ENCODE data around the gene TEKTIP1. TPM values are rescaled to one million over a fixed set of nuclear protein-coding genes. Genes with fewer than 3 reads are reported as not detected.

TEKTIP1 gene
- total RNA-seq, 1 experiment from 2014 or later, result not detected

DNA sequence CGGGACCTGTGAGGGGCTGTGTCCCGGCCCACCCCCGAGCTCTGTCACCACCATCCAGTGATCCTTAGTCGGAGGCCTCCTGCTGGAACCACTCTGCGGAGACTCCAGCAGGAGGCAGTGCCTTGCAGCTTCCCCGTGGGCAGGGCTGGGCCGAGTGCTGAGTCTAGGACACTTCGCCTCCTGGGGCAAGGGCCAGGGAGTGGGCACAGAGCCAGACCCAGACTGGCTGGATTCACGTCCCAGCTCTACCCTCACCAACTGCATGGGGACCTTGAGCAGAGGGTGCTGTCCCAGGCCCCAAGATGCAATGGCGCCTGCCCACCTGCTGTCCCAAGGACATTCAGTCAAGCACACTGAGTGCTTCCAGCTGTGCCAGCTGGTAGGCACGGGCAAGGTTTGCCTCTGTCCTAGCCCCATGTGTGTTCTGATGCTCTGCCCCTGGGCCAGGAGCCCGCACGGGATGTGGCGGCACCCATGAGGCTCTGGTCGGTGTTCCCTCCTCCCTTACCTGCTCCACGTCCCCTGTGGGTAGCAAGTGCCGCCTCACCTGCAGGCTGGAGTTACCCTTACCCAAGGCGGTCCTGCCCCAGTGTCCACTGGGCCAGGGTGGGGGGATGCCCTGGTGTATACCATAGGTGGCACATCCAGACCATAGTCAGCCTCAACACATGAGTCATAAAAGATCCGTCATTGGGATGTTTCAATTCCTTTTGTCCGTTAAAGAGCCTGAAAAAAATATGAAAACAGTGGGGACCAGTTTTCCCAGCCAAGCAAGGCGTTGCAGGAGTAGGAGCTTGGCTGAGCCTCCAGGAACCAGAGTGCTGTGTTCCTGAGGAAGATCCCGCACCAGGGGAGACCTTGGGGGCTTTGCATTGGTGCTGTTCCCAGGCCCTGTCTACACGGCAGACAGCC lies 25.5 kb upstream of the TEKTIP1 start:
- H3K36me3 ChIP-seq (ENCODE audit: control insufficient read depth, insufficient read depth, low read length), result no peaks in the 10 kb centered on the region; the same call in 1 of the 2 replicates
- ATAC-seq (0 out of 2 replicates have a peak, but pooled peaks have one; percentile 33), DNase-seq (ENCODE audit: low read depth, low spot score) (no peak)
- H3K4me1 ChIP-seq (ENCODE audit: control insufficient read depth, insufficient read depth, low read length), result no peaks in the 10 kb centered on the region; the same call in none of the 2 replicates
- no peaks in the 10 kb centered on the region for H3K9me3 ChIP-seq (ENCODE audit: control insufficient read depth, insufficient read depth, low read depth, low read length)
- H3K27ac ChIP-seq (ENCODE audit: low read length), result no peak overlapping the region
- no TSS peak for BruUV-seq (replicated peaks)
- in situ Hi-C loops (cut with HindIII; ENCODE audit: low pct_unique_long_range_greater_than_20kb, low sequenced_read_pairs) (no loop called here), intact Hi-C loops (cut with micrococcal nuclease; ENCODE audit: unreplicated experiment) (no loop called here)
- ChIA-PET CTCF (no interaction called here), POLR2A (no interaction called here)
- H3K4me3 ChIP-seq (ENCODE audit: low read depth in 2 of 2, low read length in 2 of 2), result no peak overlapping the region
- no peaks in the 10 kb centered on the region for H3K27me3 ChIP-seq (ENCODE audit: control insufficient read depth, insufficient read depth, low read length)
- TF ChIP-seq, protein P1, sequence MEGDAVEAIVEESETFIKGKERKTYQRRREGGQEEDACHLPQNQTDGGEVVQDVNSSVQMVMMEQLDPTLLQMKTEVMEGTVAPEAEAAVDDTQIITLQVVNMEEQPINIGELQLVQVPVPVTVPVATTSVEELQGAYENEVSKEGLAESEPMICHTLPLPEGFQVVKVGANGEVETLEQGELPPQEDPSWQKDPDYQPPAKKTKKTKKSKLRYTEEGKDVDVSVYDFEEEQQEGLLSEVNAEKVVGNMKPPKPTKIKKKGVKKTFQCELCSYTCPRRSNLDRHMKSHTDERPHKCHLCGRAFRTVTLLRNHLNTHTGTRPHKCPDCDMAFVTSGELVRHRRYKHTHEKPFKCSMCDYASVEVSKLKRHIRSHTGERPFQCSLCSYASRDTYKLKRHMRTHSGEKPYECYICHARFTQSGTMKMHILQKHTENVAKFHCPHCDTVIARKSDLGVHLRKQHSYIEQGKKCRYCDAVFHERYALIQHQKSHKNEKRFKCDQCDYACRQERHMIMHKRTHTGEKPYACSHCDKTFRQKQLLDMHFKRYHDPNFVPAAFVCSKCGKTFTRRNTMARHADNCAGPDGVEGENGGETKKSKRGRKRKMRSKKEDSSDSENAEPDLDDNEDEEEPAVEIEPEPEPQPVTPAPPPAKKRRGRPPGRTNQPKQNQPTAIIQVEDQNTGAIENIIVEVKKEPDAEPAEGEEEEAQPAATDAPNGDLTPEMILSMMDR (IDR thresholded peaks at IDR 0.05), result no peak
- TF ChIP-seq TCF7L2 (IDR thresholded peaks at IDR 0.05; ENCODE audit: low read depth, low read length), result no peak
- no peak for TF ChIP-seq POLR2AphosphoS5 (IDR thresholded peaks at IDR 0.05; ENCODE audit: low read depth, low read length)
- TF ChIP-seq, protein P2, sequence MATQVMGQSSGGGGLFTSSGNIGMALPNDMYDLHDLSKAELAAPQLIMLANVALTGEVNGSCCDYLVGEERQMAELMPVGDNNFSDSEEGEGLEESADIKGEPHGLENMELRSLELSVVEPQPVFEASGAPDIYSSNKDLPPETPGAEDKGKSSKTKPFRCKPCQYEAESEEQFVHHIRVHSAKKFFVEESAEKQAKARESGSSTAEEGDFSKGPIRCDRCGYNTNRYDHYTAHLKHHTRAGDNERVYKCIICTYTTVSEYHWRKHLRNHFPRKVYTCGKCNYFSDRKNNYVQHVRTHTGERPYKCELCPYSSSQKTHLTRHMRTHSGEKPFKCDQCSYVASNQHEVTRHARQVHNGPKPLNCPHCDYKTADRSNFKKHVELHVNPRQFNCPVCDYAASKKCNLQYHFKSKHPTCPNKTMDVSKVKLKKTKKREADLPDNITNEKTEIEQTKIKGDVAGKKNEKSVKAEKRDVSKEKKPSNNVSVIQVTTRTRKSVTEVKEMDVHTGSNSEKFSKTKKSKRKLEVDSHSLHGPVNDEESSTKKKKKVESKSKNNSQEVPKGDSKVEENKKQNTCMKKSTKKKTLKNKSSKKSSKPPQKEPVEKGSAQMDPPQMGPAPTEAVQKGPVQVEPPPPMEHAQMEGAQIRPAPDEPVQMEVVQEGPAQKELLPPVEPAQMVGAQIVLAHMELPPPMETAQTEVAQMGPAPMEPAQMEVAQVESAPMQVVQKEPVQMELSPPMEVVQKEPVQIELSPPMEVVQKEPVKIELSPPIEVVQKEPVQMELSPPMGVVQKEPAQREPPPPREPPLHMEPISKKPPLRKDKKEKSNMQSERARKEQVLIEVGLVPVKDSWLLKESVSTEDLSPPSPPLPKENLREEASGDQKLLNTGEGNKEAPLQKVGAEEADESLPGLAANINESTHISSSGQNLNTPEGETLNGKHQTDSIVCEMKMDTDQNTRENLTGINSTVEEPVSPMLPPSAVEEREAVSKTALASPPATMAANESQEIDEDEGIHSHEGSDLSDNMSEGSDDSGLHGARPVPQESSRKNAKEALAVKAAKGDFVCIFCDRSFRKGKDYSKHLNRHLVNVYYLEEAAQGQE (IDR thresholded peaks at IDR 0.05; ENCODE audit: insufficient read depth in 1 of 2, low read depth in 2 of 2, low read length in 1 of 2), result no peak
- TF ChIP-seq SIN3A (IDR thresholded peaks at IDR 0.05; ENCODE audit: borderline replicate concordance, insufficient read depth, low read depth, low read length), result no peak

DNA sequence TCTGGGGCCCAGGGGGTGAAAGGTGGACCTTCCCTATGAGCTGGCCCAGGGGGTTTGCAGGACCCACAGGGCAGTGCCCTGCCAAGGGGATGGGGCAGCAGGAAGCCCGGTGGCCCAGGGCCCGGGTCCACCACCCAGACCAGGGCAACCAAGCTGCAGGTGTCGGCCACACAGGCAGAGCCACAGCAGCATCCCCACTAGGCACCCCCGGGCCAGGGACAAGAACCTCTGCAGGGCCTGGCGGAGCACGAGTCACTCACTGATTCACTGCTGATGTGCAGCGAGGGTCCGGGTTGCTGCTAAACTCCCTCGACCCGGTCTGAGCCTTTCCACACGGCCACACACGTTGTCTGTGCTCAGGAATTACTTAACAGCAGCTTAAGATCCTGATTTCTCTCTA lies 24.0 kb upstream of the TEKTIP1 start:
- Histone ChIP-seq H3K27ac (ENCODE audit: low read length) (no peak overlapping the region), H3K9me3 (ENCODE audit: control insufficient read depth, insufficient read depth, low read depth, low read length) (no peaks in the 10 kb centered on the region), H3K27me3 (ENCODE audit: control insufficient read depth, insufficient read depth, low read length) (no peaks in the 10 kb centered on the region), H3K36me3 (ENCODE audit: control insufficient read depth, insufficient read depth, low read length) (no peaks in the 10 kb centered on the region), H3K4me1 (ENCODE audit: control insufficient read depth, insufficient read depth, low read length) (no peaks in the 10 kb centered on the region; the same call in none of the 2 replicates), H3K4me3 (ENCODE audit: low read depth in 2 of 2, low read length in 2 of 2) (no peak overlapping the region)
- in situ Hi-C loops (cut with HindIII; ENCODE audit: low pct_unique_long_range_greater_than_20kb, low sequenced_read_pairs), result no loop called here
- ChIA-PET CTCF (no interaction called here), POLR2A (no interaction called here)
- no peak for DNase-seq (ENCODE audit: low read depth, low spot score)
- no TSS peak for BruUV-seq (replicated peaks)
- intact Hi-C loops (cut with micrococcal nuclease; ENCODE audit: unreplicated experiment), result no loop called here
- TF ChIP-seq TCF7L2 (IDR thresholded peaks at IDR 0.05; ENCODE audit: low read depth, low read length), result no peak
- no peak for TF ChIP-seq SIN3A (IDR thresholded peaks at IDR 0.05; ENCODE audit: borderline replicate concordance, insufficient read depth, low read depth, low read length)
- TF ChIP-seq, protein P2 (IDR thresholded peaks at IDR 0.05; ENCODE audit: insufficient read depth in 1 of 2, low read depth in 2 of 2, low read length in 1 of 2), result no peak
- TF ChIP-seq POLR2AphosphoS5 (IDR thresholded peaks at IDR 0.05; ENCODE audit: low read depth, low read length), result no peak
- TF ChIP-seq, protein P1 (IDR thresholded peaks at IDR 0.05), result no peak
- ATAC-seq, result no peak
